Endothelial cell of umbilical vein (primary cell): ENCODE results near the gene SRSF2. TPM values are rescaled to one million over a fixed set of nuclear protein-coding genes. Genes with fewer than 3 reads are reported as not detected.
A peak's percentile ranks its signal among the peaks of the same experiment; 100 is the strongest.

Source experiments
- BruUV-seq: library from RNA; stranded (reverse); fragments of 400-500 nt; replicated peaks from 2 replicates; lab custom pipeline; 2021; lab: Mats Ljungman, UMichigan
- CTCF ChIA-PET: fragments of 300-600, 350-600 bp; sonication (Branson Sonifier 250); formaldehyde crosslinking; loops from one replicate; lab custom pipeline; 2021; ENCODE audit warnings: antibody characterized with exemption, inconsistent platforms; lab: Charles Lee
- POLR2A ChIA-PET: fragments of 300-600, 350-600 bp; sonication (Branson Sonifier 250); formaldehyde crosslinking; loops from one replicate; lab custom pipeline; 2021; ENCODE audit warnings: antibody characterized with exemption, inconsistent platforms; lab: Charles Lee
- DNase-seq: peaks from one replicate; pipeline ENCODE4 v3.0.0-alpha.2; 2011; ENCODE audit warnings: low read depth, low spot score
- FAIRE-seq: peaks from 2 replicates; lab custom pipeline; 2011; peaks lifted over from hg19 to GRCh38; lab: Jason Lieb, UNC
- H2AFZ ChIP-seq: 2 replicates; pipeline ENCODE4 v1.6.0; 2012; ENCODE audit warnings: low read depth, low read length, control low read depth, inconsistent platforms
- H3K27ac ChIP-seq: 2 replicates; pipeline ENCODE4 v1.5.1; 2011; ENCODE audit warnings: low read depth, mild to moderate bottlenecking, control low read depth, low read length, moderate library complexity; ENCODE audit not compliant: insufficient read depth
- H3K27me3 ChIP-seq, 2 experiments: 2 replicates each; pipeline versions ENCODE4 v1.6.0 to v1.6.1; 2011; ENCODE audit warnings: low read length in 2 of 2, mixed read lengths in 1 of 2; ENCODE audit not compliant: control insufficient read depth in 2 of 2, insufficient read depth in 2 of 2
- H3K36me3 ChIP-seq, 2 experiments: 2 replicates in 1 of 2; 3 replicates in 1 of 2; pipeline ENCODE4 v1.5.1; 2011; ENCODE audit warnings: low read length in 2 of 2, mild to moderate bottlenecking in 1 of 2, moderate library complexity in 1 of 2; ENCODE audit not compliant: control insufficient read depth in 2 of 2, insufficient read depth in 2 of 2; ENCODE audit errors: extremely low read depth in 1 of 2
- H3K4me1 ChIP-seq: 3 replicates; pipeline ENCODE4 v1.5.1; 2011; ENCODE audit warnings: mild to moderate bottlenecking, low read length; ENCODE audit not compliant: control insufficient read depth, insufficient read depth; ENCODE audit errors: extremely low read depth
- H3K4me2 ChIP-seq: 2 replicates; pipeline ENCODE4 v1.6.1; 2011; ENCODE audit warnings: low read length, control low read depth, mixed read lengths; ENCODE audit not compliant: insufficient read depth
- H3K4me3 ChIP-seq, 3 experiments: fragments of 200-600 bp in 1 of 3; sonication (generic), shearing (Covaris generic) in 1 of 3; replicated peaks in 1 of 3; 2 replicates each; pipeline ENCODE4 v1.5.1; 2011 to 2016; ENCODE audit warnings: control low read depth in 3 of 3, low read length in 3 of 3, mild to moderate bottlenecking in 2 of 3, inconsistent platforms in 1 of 3, low read depth in 1 of 3, moderate library complexity in 1 of 3; ENCODE audit not compliant: insufficient read depth in 1 of 3
- H3K79me2 ChIP-seq: 2 replicates; pipeline ENCODE4 v1.6.0; 2012; ENCODE audit warnings: low read length, inconsistent platforms; ENCODE audit not compliant: control insufficient read depth, insufficient read depth
- H3K9ac ChIP-seq: replicated peaks from 2 replicates; pipeline ENCODE3; 2011; ENCODE audit warnings: low read length, control low read depth; ENCODE audit not compliant: insufficient read depth; ENCODE audit errors: extremely low read depth
- H3K9me1 ChIP-seq: replicated peaks from 3 replicates; pipeline ENCODE4 v1.6.0; 2011; ENCODE audit warnings: mild to moderate bottlenecking, low read length; ENCODE audit not compliant: control insufficient read depth, insufficient read depth; ENCODE audit errors: extremely low read depth
- H3K9me3 ChIP-seq: replicated peaks from 2 replicates; pipeline ENCODE4 v1.5.1; 2012; ENCODE audit warnings: low read length, inconsistent platforms; ENCODE audit not compliant: control insufficient read depth, insufficient read depth
- H4K20me1 ChIP-seq: replicated peaks from 2 replicates; pipeline ENCODE3; 2011; ENCODE audit warnings: mild to moderate bottlenecking, low read length; ENCODE audit not compliant: control insufficient read depth, insufficient read depth; ENCODE audit errors: extremely low read depth
- CTCF ChIP-seq, 2 donors: IDR thresholded peaks; 1 replicate in 1 of 2; 2 replicates in 1 of 2; pipeline ENCODE4 v1.5.1; 2011; ENCODE audit warnings: low read length in 2 of 2, mild to moderate bottlenecking in 2 of 2, moderate library complexity in 2 of 2, control low read depth in 1 of 2, inconsistent platforms in 1 of 2, low read depth in 1 of 2; ENCODE audit not compliant: insufficient read depth in 1 of 2; ENCODE audit errors: extremely low read depth in 1 of 2
- EZH2 ChIP-seq: IDR thresholded peaks from 2 replicates; pipeline ENCODE4 v1.6.1; 2012; ENCODE audit warnings: borderline replicate concordance, low read depth, mild to moderate bottlenecking, moderate library complexity, low read length, inconsistent platforms; ENCODE audit not compliant: severe bottlenecking
- FOS ChIP-seq: IDR thresholded peaks from 2 replicates; pipeline ENCODE4 v1.6.1; 2011; ENCODE audit warnings: mild to moderate bottlenecking, low read length, moderate library complexity, borderline replicate concordance; ENCODE audit not compliant: insufficient read depth
- GATA2 ChIP-seq: IDR thresholded peaks from 2 replicates; pipeline ENCODE4 v1.7.0; 2011; ENCODE audit warnings: low read depth, mild to moderate bottlenecking, moderate library complexity, mixed read lengths, low read length; ENCODE audit not compliant: insufficient read length, insufficient read depth
- JUN ChIP-seq: IDR thresholded peaks from 2 replicates; pipeline ENCODE4 v1.6.1; 2011; ENCODE audit warnings: borderline replicate concordance, low read depth; ENCODE audit not compliant: insufficient read length, insufficient read depth
- MYC ChIP-seq: IDR thresholded peaks from one replicate; pipeline ENCODE4 v1.6.1; 2011; ENCODE audit warnings: mild to moderate bottlenecking, low read depth, low read length
- POLR2A ChIP-seq: IDR thresholded peaks from 2 replicates; pipeline ENCODE4 v1.6.1; 2012; ENCODE audit warnings: low read depth, mild to moderate bottlenecking, control low read depth, low read length
- POLR2AphosphoS5 ChIP-seq: IDR thresholded peaks from 2 replicates; pipeline ENCODE4 v1.6.1; 2012; ENCODE audit warnings: low read depth, mild to moderate bottlenecking, control low read depth, low read length, moderate library complexity; ENCODE audit not compliant: insufficient read depth
- dilution Hi-C: fragments of 300-500 bp; cut with MboI; formaldehyde crosslinking; loops from one replicate; pipeline ENCODE4 v1.15.0; 2019; ENCODE audit warnings: low sequenced_read_pairs; ENCODE audit not compliant: extremely low pct_ligation_motif_present
- intact Hi-C: fragments of 100-400 bp; cut with micrococcal nuclease; formaldehyde crosslinking; loops from one replicate; pipeline ENCODE4 v1.10.0; 2022
- polyA plus RNA-seq, 4 experiments: library from polyadenylated mRNA; depleted of rRNA in 3 of 4; stranded (reverse) in 3 of 4; unstranded in 1 of 4; fragments of >200 nt; gene quantifications; 2 replicates each; pipeline versions ENCODE4 v1.2.1 to v1.2.3, GENCODE V29; 2011 to 2012; ENCODE audit warnings: missing spikeins in 1 of 4
- total RNA-seq: library from RNA; stranded (reverse); gene quantifications from 2 replicates; pipeline ENCODE4 v1.2.3, GENCODE V29; 2021
- TF ChIP-seq, protein P1 (sequence below): IDR thresholded peaks from 2 replicates; pipeline ENCODE4 v1.6.1; 2011; ENCODE audit not compliant: insufficient read depth, insufficient read length

SRSF2 gene
- total and polyA plus RNA-seq, 2 donors (not counting 3 experiments of a cell fraction or from before 2014, with no cell fraction given) = 283 to 307 TPM

DNA sequence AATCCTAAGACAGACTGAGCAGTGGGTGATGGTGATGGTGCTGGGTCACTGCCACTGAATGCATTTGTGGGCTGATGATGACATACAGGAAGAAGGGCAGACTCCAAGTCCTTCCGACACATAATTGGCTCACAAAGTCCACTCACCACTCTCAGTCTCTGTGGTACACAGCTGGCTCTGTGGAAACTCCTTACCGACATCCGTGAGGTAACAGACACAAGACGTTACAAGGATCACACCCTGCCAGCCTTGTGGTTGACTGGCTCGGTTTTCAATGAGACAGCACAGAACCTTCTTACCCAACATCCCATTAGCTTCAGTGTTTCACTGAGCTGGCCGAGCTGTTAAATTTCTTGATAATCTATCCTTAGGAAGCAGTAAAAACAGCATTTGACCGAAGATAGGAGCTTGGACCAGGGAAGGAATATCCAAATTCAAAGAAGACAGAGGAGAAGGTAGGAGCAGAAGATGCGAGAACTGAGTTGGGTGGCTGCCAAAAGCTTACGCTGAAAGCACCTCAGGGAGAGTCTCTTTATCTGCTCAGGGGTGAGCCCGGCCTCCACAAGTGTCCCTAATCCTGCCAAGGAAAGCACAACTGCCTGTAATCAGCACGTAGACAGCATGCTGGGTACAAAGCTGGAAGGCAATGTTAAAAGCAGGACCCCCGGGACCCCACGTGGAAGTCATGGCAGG is 20.8 kb downstream of the SRSF2 start:
- peaks cover 12% of the 10 kb centered on the region for H3K4me1 ChIP-seq
- no peaks in the 10 kb centered on the region for H4K20me1 ChIP-seq
- H3K9me3 ChIP-seq = no peaks in the 10 kb centered on the region
- peak overlapping the region; percentile 55 for H3K27ac ChIP-seq
- BruUV-seq = no TSS peak
- no peaks in the 10 kb centered on the region for H3K27me3 ChIP-seq
- intact Hi-C loops = loop anchor here (10.0 kb wide), 1 partner anchor 191 kb away; no protein-coding TSS in a partner anchor
- H3K9me1 ChIP-seq = no peaks in the 10 kb centered on the region
- H3K4me2 ChIP-seq = no peak overlapping the region
- no peak overlapping the region for H3K4me3 ChIP-seq
- CTCF ChIA-PET = interaction anchor here (1.0 to 4.7 kb wide), 9 partner anchors 10 to 153 kb away, joined by 3 to 30 read pairs (median 4); partner anchors contain the start of genes JMJD6 and METTL23
- no peak overlapping the region for H3K9ac ChIP-seq
- dilution Hi-C loops = no loop called here
- peaks cover 19 to 37% of the 10 kb centered on the region in 2 experiments for H3K36me3 ChIP-seq
- TF ChIP-seq MYC (no peak), GATA2 (peak; percentile 14), POLR2AphosphoS5 (no peak)
- peaks cover 7% of the 10 kb centered on the region for H3K79me2 ChIP-seq
- no peak for DNase-seq
- peak; percentile 57 for FAIRE-seq
- POLR2A ChIA-PET = interaction anchor here (0.7 kb wide), 1 partner anchor 21 kb away, joined by 3 read pairs; the partner anchor contains the start of gene MFSD11
- no peak overlapping the region for H2AFZ ChIP-seq

GRCh38 chr17:76715496-76715830 is 21.7 kb downstream of the SRSF2 start:
- no peaks in the 10 kb centered on the region for H3K27me3 ChIP-seq
- peaks cover 16 to 30% of the 10 kb centered on the region in 2 experiments for H3K36me3 ChIP-seq
- no peak overlapping the region for H3K27ac ChIP-seq
- no peaks in the 10 kb centered on the region for H4K20me1 ChIP-seq
- H3K9me1 ChIP-seq = no peaks in the 10 kb centered on the region
- H3K4me2 ChIP-seq = no peak overlapping the region
- dilution Hi-C loops = no loop called here
- POLR2A ChIA-PET = no interaction called here
- H3K4me1 ChIP-seq = peaks cover 16% of the 10 kb centered on the region
- no peak overlapping the region for H3K4me3 ChIP-seq
- intact Hi-C loops = loop anchor here (1.0 to 10.0 kb wide), 2 partner anchors 34 to 191 kb away; no protein-coding TSS in a partner anchor
- no peaks in the 10 kb centered on the region for H3K9me3 ChIP-seq
- no TSS peak for BruUV-seq
- H3K79me2 ChIP-seq = peaks cover 4% of the 10 kb centered on the region
- FAIRE-seq = no peak
- CTCF ChIA-PET = interaction anchor here (1.0 to 4.7 kb wide), 7 partner anchors 12 to 191 kb away, joined by 3 to 30 read pairs (median 3); no protein-coding TSS in a partner anchor
- no peak for DNase-seq
- no peak overlapping the region for H3K9ac ChIP-seq
- H2AFZ ChIP-seq = no peak overlapping the region
- TF ChIP-seq MYC (no peak), FOS (no peak), CTCF (IDR thresholded peaks at IDR 0.05; ENCODE audit: extremely low read depth in 1 of 2, insufficient read depth in 1 of 2, low read depth in 1 of 2, low read length in 2 of 2) (no peak), GATA2 (no peak), EZH2 (no peak), JUN (no peak), POLR2A (no peak), POLR2AphosphoS5 (no peak)
- TF ChIP-seq, protein P1, sequence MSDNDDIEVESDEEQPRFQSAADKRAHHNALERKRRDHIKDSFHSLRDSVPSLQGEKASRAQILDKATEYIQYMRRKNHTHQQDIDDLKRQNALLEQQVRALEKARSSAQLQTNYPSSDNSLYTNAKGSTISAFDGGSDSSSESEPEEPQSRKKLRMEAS = no peak
